Embryonic facial prominence (tissue), 1 donor: ENCODE measurements around the gene TAAR5.
"Not testable (repeated sequence)": the region's sequence is repeated elsewhere in the genome, so short reads cannot be mapped to it uniquely, and the experiment has no call there.

Experiments used
- DNase-seq: peaks from one replicate; pipeline ENCODE4 v3.0.0-alpha.2; 2016; ENCODE audit errors: extremely low spot score

TAAR5 gene

GRCh38 chr6:132570221-132570777 lies 19.2 kb downstream of the TAAR5 start, which contains the start of gene TAAR6:
Gene TAAR6 (plus strand): TSS chr6:132570322. CDS start chr6:132570322, 0 bp downstream.
- no peak for DNase-seq

- DNase-seq, result no peak
Observed at GRCh38 chr6:132569170-132569569, 20.4 kb downstream of the TAAR5 start.

- DNase-seq, result no peak
Observed at GRCh38 chr6:132568611-132569010, 20.9 kb downstream of the TAAR5 start.

DNA sequence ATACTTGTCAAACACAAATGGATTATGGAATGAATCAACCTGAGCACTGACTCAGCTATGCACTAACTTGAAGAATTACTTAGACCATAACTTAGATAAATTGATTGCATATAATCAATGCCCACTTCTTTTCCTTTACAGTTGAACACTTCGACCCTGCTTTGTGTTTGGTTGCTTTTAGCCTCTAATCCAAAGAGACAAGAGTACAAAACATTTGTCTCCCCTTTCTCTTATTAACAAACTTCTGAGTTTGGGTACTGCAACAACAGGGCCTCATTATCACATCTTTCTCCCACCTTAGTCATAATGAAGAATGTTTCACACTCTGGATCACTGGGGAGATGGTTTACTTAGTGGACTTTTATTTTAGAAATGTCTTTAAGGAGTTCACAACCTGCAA lies 22.0 kb downstream of the TAAR5 start:
- DNase-seq, result no peak

- no peak for DNase-seq
Observed at GRCh38 chr6:132566404-132566803, 23.1 kb downstream of the TAAR5 start.

DNA sequence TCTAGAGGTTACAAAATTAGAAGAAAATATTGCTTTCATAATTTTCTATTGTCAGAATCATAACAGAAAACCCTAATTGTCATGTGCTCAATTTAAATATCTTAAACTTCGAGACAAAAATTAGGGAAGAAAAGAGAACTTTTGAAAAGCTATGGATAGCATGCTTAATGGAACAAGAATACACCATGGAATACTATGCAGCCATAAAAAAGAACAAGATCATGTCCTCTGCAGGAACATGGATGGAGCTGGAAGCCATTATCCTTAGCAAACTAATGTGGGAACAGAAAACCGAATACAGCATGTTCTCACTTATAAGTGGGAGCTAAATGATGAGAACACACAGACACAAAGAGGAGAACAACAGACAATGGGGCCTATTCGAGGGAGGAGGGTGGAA lies 29.5 kb downstream of the TAAR5 start:
- DNase-seq, result not testable (repeated sequence)

GRCh38 chr6:132552372-132552771 lies 37.2 kb downstream of the TAAR5 start, which contains the start of gene TAAR8:
Gene TAAR8 (plus strand): TSS chr6:132552672. CDS start chr6:132552693, 21 bp downstream.
- no peak for DNase-seq

DNA sequence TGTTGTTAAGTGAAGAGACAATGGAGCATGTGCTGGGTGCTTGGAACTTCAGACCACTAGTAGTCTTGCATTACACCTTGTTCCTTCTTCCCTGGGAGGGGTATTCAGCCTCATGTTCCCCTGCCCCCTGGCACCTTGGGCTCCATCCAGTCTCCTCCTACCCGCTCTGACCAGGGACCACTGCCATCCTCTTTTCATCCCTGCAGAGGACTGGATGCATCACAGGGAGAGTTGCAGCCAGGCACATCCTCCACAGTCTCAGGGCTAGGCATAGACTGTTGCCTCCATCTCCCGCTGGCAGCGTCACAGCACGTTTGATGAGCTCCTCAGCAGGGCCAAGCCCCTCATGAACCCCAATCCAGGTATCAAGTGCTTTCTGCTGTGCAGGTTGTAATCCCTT lies 38.3 kb downstream of the TAAR5 start:
- no peak for DNase-seq

- no peak for DNase-seq
Observed at GRCh38 chr6:132548746-132549463, 40.6 kb downstream of the TAAR5 start.

- DNase-seq, result no peak
Observed at GRCh38 chr6:132544826-132545225, 44.7 kb downstream of the TAAR5 start.
